Upper lobe of left lung (tissue), 6 donors: Measurements from ENCODE around the gene PRKCE. TPM values are rescaled to one million over a fixed set of nuclear protein-coding genes. Genes with fewer than 3 reads are reported as not detected.

Experiments used
- ATAC-seq, 2 donors: fragments of 200-7000 bp; cut with Tn5 transposase; one replicate each; pipeline ENCODE4 v1.9.1; 2022; ENCODE audit warnings: mild to moderate bottlenecking in 2 of 2, moderate library complexity in 2 of 2; ENCODE audit not compliant: low FRiP score in 2 of 2
- DNase-seq, 2 donors: peaks; one replicate each; pipeline ENCODE4 v3.0.0-alpha.2; 2019 to 2020
- H3K27ac ChIP-seq, 4 donors: fragments of 200-600 bp; sonication (generic); one replicate each; pipeline ENCODE4 v1.5.1; 2016 to 2019
- H3K27me3 ChIP-seq, 4 donors: fragments of 200-600 bp; sonication (generic); one replicate each; pipeline ENCODE4 v1.5.1; 2017 to 2019
- H3K36me3 ChIP-seq, 4 donors: fragments of 200-600 bp; sonication (generic); one replicate each; pipeline ENCODE4 v1.5.1; 2016 to 2019
- H3K4me1 ChIP-seq, 4 donors: fragments of 200-600 bp; sonication (generic); one replicate each; pipeline ENCODE4 v1.5.1; 2018 to 2019
- H3K4me3 ChIP-seq, 4 donors: fragments of 200-600 bp; sonication (generic); one replicate each; pipeline ENCODE4 v1.5.1; 2017 to 2019; ENCODE audit warnings: mild to moderate bottlenecking in 2 of 4, moderate library complexity in 1 of 4
- H3K9me3 ChIP-seq, 4 donors: fragments of 200-600 bp; sonication (generic); one replicate each; pipeline ENCODE4 v1.5.1; 2018 to 2019
- CTCF ChIP-seq, 6 experiments: fragments of 450-650 bp in 4 of 6; fragments of 200-600 bp in 2 of 6; sonication (generic) in 2 of 6; IDR thresholded peaks; one replicate each; pipeline ENCODE4 v1.5.1; 2016 to 2019; ENCODE audit warnings: antibody characterized with exemption in 6 of 6
- EP300 ChIP-seq, 4 donors: sonication (generic); formaldehyde crosslinking; IDR thresholded peaks; one replicate each; pipeline ENCODE4 v1.5.1; 2017; ENCODE audit warnings: antibody characterized with exemption in 4 of 4, control low read depth in 2 of 4
- POLR2A ChIP-seq, 4 donors: fragments of 450-650 bp; IDR thresholded peaks; one replicate each; pipeline ENCODE4 v1.5.1; 2016 to 2017; ENCODE audit warnings: antibody characterized with exemption in 4 of 4, mild to moderate bottlenecking in 2 of 4
- POLR2AphosphoS5 ChIP-seq, 2 donors: sonication (generic); formaldehyde crosslinking; IDR thresholded peaks; one replicate each; pipeline ENCODE4 v1.5.1; 2017; ENCODE audit warnings: antibody characterized with exemption in 2 of 2
- WGBS, 2 donors: methylation state at CpG; one replicate each; pipeline ENCODE4 v1.1.5; 2017 to 2018; 5-methylcytosine and 5-hydroxymethylcytosine counted together
- total RNA-seq, 6 donors: library from RNA; depleted of rRNA in 4 of 6; stranded (reverse); fragments of >200 nt in 4 of 6; gene quantifications; one replicate each; pipeline versions ENCODE4 v1.1.0 to v1.2.1, GENCODE V29; 2016 to 2021
- donor health status: DM: no; HTN: no; CAD: no; lungs with moderate emphysema.
- donor health status: DM: no; HTN: yes; CAD: no; lungs with severe emphysema.

The PRKCE gene
- total RNA-seq, 6 donors from 2014 or later, result 54.9 to 124 (median 75.6) TPM

- Histone ChIP-seq H3K4me3 (no peak overlapping the region), H3K27me3 (no peaks in the 10 kb centered on the region), H3K27ac (no peak overlapping the region), H3K9me3 (no peaks in the 10 kb centered on the region), H3K36me3 (peaks cover 0 to 8% (median 2%) of the 10 kb centered on the region in 4 donors), H3K4me1 (peaks cover 0 to 2% (median under 1%) of the 10 kb centered on the region in 4 donors)
- 85 to 91% methylated on average over 7 of the region's 7 CpGs for WGBS, 2 donors
- ATAC-seq, result peak in 1 of 2 donors; percentile 59
- no peak for DNase-seq
- TF ChIP-seq POLR2A (IDR thresholded peaks at IDR 0.05) (no peak), CTCF (IDR thresholded peaks at IDR 0.05) (no peak), POLR2AphosphoS5 (IDR thresholded peaks at IDR 0.05) (no peak), EP300 (IDR thresholded peaks at IDR 0.05) (no peak)
Measured at GRCh38 chr2:45849491-45850283, 198.2 kb downstream of the PRKCE start.

- DNase-seq, result no peak
- H3K4me3 ChIP-seq, result no peak overlapping the region
- no peaks in the 10 kb centered on the region for H3K9me3 ChIP-seq
- ATAC-seq, result no peak
- WGBS, 2 donors, result 78 to 87% methylated on average over 2 of the region's 2 CpGs
- H3K27me3 ChIP-seq, result no peaks in the 10 kb centered on the region
- H3K27ac ChIP-seq, result no peak overlapping the region
- peaks cover 0 to 8% (median 2%) of the 10 kb centered on the region in 4 donors for H3K36me3 ChIP-seq
- TF ChIP-seq CTCF (IDR thresholded peaks at IDR 0.05) (no peak), POLR2A (IDR thresholded peaks at IDR 0.05) (no peak), EP300 (IDR thresholded peaks at IDR 0.05) (no peak), POLR2AphosphoS5 (IDR thresholded peaks at IDR 0.05) (no peak)
- H3K4me1 ChIP-seq, result peaks cover 0 to 7% (median 3%) of the 10 kb centered on the region in 4 donors
Measured at GRCh38 chr2:45850558-45850957, 199.1 kb downstream of the PRKCE start.

- Histone ChIP-seq H3K27me3 (no peaks in the 10 kb centered on the region), H3K4me3 (no peak overlapping the region), H3K4me1 (peaks cover 0 to 12% (median 3%) of the 10 kb centered on the region in 4 donors), H3K9me3 (no peaks in the 10 kb centered on the region), H3K27ac (no peak overlapping the region), H3K36me3 (peaks cover 0 to 7% (median 2%) of the 10 kb centered on the region in 4 donors)
- WGBS, 2 donors, result 77 to 96% methylated on average over 2 of the region's 2 CpGs
- ATAC-seq (no peak), DNase-seq (no peak)
- TF ChIP-seq POLR2A (IDR thresholded peaks at IDR 0.05) (no peak), CTCF (IDR thresholded peaks at IDR 0.05) (no peak), POLR2AphosphoS5 (IDR thresholded peaks at IDR 0.05) (no peak), EP300 (IDR thresholded peaks at IDR 0.05) (no peak)
Measured at GRCh38 chr2:45851111-45851510, 199.6 kb downstream of the PRKCE start.

GRCh38 chr2:45851576-45852304, 200.3 kb downstream of the PRKCE start:
- peak in 1 of 2 donors; percentile 14 for DNase-seq
- 85 to 86% methylated on average over 11 of the region's 11 CpGs for WGBS, 2 donors

More at GRCh38 chr2:45851576-45852304, 200.3 kb downstream of the PRKCE start:
- H3K4me3 ChIP-seq, result no peak overlapping the region
- peak; percentile 19 to 61 for ATAC-seq
- H3K36me3 ChIP-seq, result peaks cover 0 to 3% (median under 1%) of the 10 kb centered on the region in 4 donors
- no peaks in the 10 kb centered on the region for H3K9me3 ChIP-seq
- H3K4me1 ChIP-seq, result peaks cover 0 to 14% (median 3%) of the 10 kb centered on the region in 4 donors
- H3K27ac ChIP-seq, result no peak overlapping the region
- no peak for TF ChIP-seq CTCF (IDR thresholded peaks at IDR 0.05)
- TF ChIP-seq POLR2AphosphoS5 (IDR thresholded peaks at IDR 0.05), result no peak
- TF ChIP-seq POLR2A (IDR thresholded peaks at IDR 0.05), result no peak
- H3K27me3 ChIP-seq, result no peaks in the 10 kb centered on the region
